ENCODE data around the gene SLC4A8. TPM values are rescaled to one million over a fixed set of nuclear protein-coding genes. Genes with fewer than 3 reads are reported as not detected.

SLC4A8 gene
- total RNA-seq, 1 experiment from 2014 or later: 4.2 TPM

GRCh38 chr12:51391283-51392123 is 33.1 kb upstream of the SLC4A8 start, which contains the start of gene GALNT6:
GALNT6 (minus strand) TSS chr12:51391406; CDS start chr12:51379781, 11,625 bp downstream.
- Histone ChIP-seq H3K27me3 (ENCODE audit: low read length) (no peaks in the 10 kb centered on the region), H3K9ac (ENCODE audit: low read length) (peak within 1 kb of the TSS; percentile 91), H3K79me2 (ENCODE audit: low read length) (peaks cover 57% of the 10 kb centered on the region), H2AFZ (ENCODE audit: low read length) (peak within 1 kb of the TSS; percentile 80), H3K27ac (ENCODE audit: low read length) (peak within 1 kb of the TSS; percentile 97), H4K20me1 (ENCODE audit: low read length) (no peaks in the 10 kb centered on the region), H3K9me2 (replicated peaks; ENCODE audit: low read length) (no peaks in the 10 kb centered on the region), H3K4me2 (ENCODE audit: low read length) (peak within 1 kb of the TSS; percentile 91), H3K9me3 (ENCODE audit: low read length) (no peaks in the 10 kb centered on the region), H3K4me1 (ENCODE audit: insufficient read depth, low read length) (peaks cover 80% of the 10 kb centered on the region), H3K36me3 (ENCODE audit: low read depth, low read length) (no peaks in the 10 kb centered on the region), H3K4me3 (ENCODE audit: low read length) (peak within 1 kb of the TSS; percentile 88), H3F3A (ENCODE audit: low read length, unreplicated experiment) (peaks cover 3% of the 10 kb centered on the region)
- CTCF ChIA-PET: interaction anchor here (1.5 kb wide), 1 partner anchor 20 kb away, joined by 5 read pairs; no protein-coding TSS in a partner anchor
- ATAC-seq: peak; percentile 57
- peak; percentile 70 for DNase-seq
- intact Hi-C loops (cut with micrococcal nuclease): no loop called here
- TF ChIP-seq EZH2 (IDR thresholded peaks at IDR 0.05; ENCODE audit: low read length, unreplicated experiment): no peak
- TF ChIP-seq EZH2phosphoT487 (IDR thresholded peaks at IDR 0.05; ENCODE audit: borderline replicate concordance, low read length): no peak
- no peak for TF ChIP-seq CTCF (conservative IDR thresholded peaks at IDR 0.05; ENCODE audit: low read depth, low read length)
- POLR2A ChIA-PET (ENCODE audit: unreplicated experiment): interaction anchor here (0.5 to 0.7 kb wide), 3 partner anchors 10 to 23 kb away, joined by 4 to 13 read pairs (median 5); no protein-coding TSS in a partner anchor
- no TSS peak for BruUV-seq (replicated peaks)

- peaks cover 3% of the 10 kb centered on the region for H3F3A ChIP-seq (ENCODE audit: low read length, unreplicated experiment)
- H3K9me3 ChIP-seq (ENCODE audit: low read length): no peaks in the 10 kb centered on the region
- H3K4me1 ChIP-seq (ENCODE audit: insufficient read depth, low read length): peaks cover 68% of the 10 kb centered on the region
- H4K20me1 ChIP-seq (ENCODE audit: low read length): no peaks in the 10 kb centered on the region
- H2AFZ ChIP-seq (ENCODE audit: low read length): no peak overlapping the region
- BruUV-seq (replicated peaks): TSS peak; percentile 49
- peaks cover 50% of the 10 kb centered on the region for H3K79me2 ChIP-seq (ENCODE audit: low read length)
- intact Hi-C loops (cut with micrococcal nuclease): no loop called here
- DNase-seq: no peak
- ATAC-seq: no peak
- CTCF ChIA-PET: no interaction called here
- POLR2A ChIA-PET (ENCODE audit: unreplicated experiment): no interaction called here
- H3K4me3 ChIP-seq (ENCODE audit: low read length): peak overlapping the region; percentile 88; the same call in 1 of the 2 replicates
- H3K9ac ChIP-seq (ENCODE audit: low read length): peak overlapping the region; percentile 68; the same call in 1 of the 2 replicates
- peak overlapping the region; percentile 90 for H3K27ac ChIP-seq (ENCODE audit: low read length)
- TF ChIP-seq EZH2phosphoT487 (IDR thresholded peaks at IDR 0.05; ENCODE audit: borderline replicate concordance, low read length): no peak
- TF ChIP-seq EZH2 (IDR thresholded peaks at IDR 0.05; ENCODE audit: low read length, unreplicated experiment): no peak
- no peak for TF ChIP-seq CTCF (conservative IDR thresholded peaks at IDR 0.05; ENCODE audit: low read depth, low read length)
- no peaks in the 10 kb centered on the region for H3K27me3 ChIP-seq (ENCODE audit: low read length)
- H3K36me3 ChIP-seq (ENCODE audit: low read depth, low read length): no peaks in the 10 kb centered on the region
- peak overlapping the region; percentile 91 for H3K4me2 ChIP-seq (ENCODE audit: low read length)
- H3K9me2 ChIP-seq (replicated peaks; ENCODE audit: low read length): no peaks in the 10 kb centered on the region
These were observed 31.9 kb upstream of the SLC4A8 start for GRCh38 chr12:51392556-51393237.
